HG02642 (cell line): ENCODE measurements around the gene ERCC1.

ENCODE experiments used
- ATAC-seq: cut with Tn5 transposase; IDR thresholded peaks from one replicate; pipeline ENCODE4 v1.9.1; 2021; ENCODE audit warnings: mild to moderate bottlenecking; ENCODE audit not compliant: unreplicated experiment, poor library complexity

Gene ERCC1

GRCh38 chr19:45407091-45407375 lies 16.7 kb downstream of the ERCC1 start:
- ATAC-seq: no peak

DNA sequence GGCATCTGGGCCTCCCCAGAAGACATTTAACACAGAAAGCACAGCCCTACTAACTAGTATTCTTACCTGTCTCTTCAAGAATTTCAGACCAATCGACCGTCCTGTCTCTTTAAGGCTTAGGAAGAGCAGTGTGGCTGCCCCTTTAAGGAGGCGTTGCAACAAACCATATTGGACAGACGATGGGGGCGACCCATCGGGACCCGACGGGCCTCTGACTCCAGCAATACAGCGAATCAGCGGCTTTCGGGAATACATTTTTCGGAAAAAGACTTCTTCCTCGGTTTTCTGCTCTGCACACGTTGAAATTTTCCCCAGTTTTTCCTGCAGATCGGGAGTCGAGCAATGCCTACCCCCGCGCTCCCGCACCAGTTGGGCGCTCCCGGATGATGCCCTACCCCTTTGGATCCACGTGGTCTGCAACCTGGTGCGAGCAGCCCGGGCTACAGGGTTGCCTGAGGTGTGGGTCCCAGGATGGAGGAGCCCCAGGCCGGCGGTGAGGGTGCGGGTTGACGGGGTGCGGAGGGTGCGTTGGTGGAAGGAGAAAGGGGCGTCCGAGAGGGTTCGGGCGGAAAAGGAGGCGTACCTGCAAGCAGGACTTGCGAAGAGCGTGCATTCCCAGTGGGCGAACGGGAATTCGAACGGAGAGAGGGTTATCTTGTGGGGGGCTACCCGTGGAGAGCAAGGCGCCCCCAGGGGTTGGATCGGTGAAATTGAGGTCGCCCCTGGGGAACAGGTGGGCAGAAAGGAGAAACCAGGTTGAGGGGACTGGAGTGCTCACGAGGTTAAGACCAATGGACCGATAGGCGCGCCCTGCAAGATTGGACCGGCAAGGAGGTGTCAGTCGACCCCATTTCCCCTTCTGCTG lies 17.3 kb downstream of the ERCC1 start, which contains the start of gene POLR1G:
Gene POLR1G, plus strand, starts transcription at position 419 of the 865 bp plus-strand sequence. Its CDS starts 53 bp downstream, at position 472.
- ATAC-seq: peak; percentile 77

GRCh38 chr19:45405435-45406225 lies 18.1 kb downstream of the ERCC1 start:
- ATAC-seq: peak; percentile 54

GRCh38 chr19:45404557-45405434 lies 18.9 kb downstream of the ERCC1 start, which contains the start of gene PPP1R13L:
Gene PPP1R13L, minus strand, starts transcription at chr19:45405069. Its CDS starts 6,751 bp downstream, at chr19:45398318.
- ATAC-seq: peak; percentile 27

DNA sequence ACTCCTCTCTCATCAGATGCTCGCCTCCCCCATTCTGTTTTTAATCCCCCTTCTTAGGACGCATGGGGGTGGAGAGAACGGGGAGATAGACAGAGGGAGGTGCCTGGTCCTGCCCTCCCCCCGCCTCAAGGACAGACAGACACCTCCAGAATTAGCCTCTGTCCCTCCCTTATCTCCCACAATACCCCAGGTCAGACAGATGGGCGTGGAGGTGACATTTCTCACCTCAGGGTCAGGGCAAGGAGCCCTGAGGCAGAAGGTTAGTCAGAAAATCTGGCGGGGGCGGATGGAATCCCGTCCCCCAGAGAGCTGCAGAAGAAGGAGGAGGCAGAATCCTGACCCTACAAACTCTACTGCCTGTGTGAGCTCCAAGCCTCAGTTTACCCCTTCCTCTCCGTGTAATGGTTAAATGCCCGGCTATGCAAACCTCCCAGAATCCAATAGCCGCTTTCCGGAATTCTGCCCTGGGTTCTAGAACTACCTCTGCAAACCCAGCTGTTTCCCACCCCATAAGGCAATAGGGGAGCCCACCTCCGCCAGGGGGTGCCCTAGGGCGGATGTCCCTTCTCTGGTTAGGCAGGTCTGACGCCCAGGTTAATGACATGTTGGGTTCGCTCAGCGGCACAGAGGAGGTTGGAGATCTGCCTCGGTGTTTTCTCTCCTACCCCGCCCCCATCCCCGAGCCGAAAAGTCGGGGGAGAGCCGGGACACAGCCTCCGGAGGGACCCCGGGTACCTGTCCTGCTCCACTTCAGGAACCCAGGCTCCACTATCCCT lies 19.7 kb downstream of the ERCC1 start:
- no peak for ATAC-seq

- ATAC-seq: no peak
Observed at GRCh38 chr19:45403272-45403671, 20.4 kb downstream of the ERCC1 start.

GRCh38 chr19:45402298-45403061 lies 21.2 kb downstream of the ERCC1 start:
- no peak for ATAC-seq

DNA sequence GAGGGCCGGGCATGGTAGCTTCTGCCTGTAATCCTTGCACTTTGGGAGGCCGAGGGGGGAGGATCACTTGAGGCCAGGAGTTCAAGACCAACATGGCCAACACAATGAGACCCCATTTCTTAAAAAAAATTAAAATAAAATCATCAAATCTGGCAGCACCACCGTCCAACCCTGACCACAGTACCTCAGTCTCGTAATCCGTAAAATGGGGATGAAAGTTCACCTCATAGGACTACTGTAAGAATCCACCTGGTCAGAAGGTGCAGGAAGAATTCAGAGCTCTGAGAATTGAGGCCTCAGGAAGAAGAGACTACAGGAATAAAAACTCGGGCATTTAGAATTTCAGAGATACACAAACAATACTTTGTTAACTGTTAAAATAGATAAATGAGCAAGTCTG lies 21.9 kb downstream of the ERCC1 start:
- no peak for ATAC-seq

DNA sequence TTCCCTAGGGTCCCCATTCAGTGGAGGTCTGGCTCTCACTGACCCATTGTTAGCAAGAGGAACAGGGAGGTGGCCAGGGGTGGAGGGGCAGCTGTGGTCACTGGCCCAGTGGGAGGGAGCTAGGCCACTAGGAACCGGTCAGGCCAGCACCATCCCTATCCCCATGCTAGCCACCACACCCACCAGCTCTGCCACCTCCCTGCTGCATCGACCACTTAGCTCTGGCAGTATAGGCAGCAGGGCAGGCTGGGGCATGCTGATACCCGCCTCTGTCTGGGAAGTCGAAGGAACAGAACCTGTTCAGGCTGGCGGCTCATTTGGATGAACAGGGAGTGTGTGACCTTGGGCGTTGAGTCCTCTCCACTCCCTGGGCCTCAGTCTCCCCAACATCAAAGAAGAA lies 23.5 kb downstream of the ERCC1 start:
- ATAC-seq: no peak

GRCh38 chr19:45395821-45396617 lies 27.7 kb downstream of the ERCC1 start:
- ATAC-seq: no peak

DNA sequence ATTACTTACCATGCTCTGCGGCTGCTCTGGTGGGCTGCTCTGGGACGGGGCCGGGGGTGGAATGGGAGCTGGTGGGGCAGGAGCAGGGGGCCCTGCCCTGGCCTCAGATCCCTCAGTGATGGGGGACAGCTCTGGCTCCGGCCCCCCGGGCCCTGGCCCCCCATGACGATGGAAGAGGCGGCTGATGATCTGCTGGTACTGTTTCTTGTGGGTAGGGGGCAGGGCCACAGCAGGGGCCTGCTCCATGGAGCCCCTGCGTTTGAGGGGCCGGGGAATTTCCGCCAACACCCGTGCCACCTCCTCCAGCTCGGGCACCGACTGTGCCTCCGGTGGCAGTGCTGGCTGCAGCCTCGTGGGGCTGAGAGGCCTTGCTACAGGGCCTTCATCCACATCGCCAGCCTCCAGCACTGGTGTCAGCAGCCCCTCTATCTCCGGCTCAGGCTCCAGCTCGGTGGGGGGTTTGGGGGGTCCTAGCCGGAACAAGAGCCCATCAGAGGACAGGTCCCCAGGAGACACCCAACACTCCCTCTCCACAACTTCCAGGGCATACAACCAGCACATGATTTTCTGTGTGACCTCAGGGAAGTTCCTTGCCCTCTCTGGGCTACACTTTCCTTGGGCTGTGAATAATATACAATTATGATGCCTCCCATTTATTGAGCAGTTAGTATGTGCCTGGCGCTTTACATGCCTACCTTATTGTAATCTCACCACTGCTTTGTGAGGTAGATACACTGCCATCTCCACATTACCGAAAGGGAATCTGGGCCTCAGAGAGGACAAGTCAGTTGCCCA lies 31.6 kb downstream of the ERCC1 start:
- ATAC-seq: no peak

- ATAC-seq: no peak
Observed at GRCh38 chr19:45391346-45391745, 32.4 kb downstream of the ERCC1 start.

DNA sequence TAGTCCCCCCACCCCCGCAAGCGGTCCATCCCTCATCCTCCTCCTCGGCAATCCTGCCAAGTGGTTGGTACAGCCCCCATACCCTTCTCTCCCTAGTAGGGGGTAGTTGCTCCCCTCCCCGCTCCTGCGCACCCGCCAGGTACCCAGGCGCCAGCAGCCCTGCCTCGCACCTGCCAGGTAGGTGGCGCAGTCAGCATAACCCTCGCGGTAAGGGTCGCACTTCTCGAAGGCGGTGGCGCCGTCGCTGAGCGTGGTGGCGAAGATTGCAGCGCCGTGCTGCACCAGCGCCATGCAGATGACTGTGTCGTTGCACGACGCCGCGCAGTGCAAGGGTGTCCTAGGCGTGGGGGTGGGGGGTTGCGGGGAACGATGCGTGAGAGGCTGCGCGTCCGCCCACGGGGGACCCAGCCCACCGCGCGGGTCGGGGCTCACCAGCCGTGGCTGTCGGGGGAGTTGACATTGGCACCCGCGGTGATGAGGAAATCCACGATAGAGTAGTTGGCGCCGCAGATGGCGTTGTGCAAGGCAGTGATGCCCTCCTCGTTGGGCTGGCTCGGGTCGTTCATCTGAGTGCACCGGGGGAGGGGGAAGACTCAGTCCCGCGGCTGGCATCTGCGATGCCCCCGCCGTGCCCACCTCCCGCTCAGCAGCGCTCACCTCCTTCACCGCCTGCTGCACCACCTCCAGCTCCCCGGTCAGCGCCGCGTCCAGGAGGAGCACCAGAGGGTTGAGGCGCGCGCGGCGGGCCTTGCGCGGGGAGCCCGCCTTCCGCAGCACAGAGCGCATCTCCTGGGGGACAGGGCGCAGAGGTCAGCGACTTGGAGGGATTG lies 38.1 kb downstream of the ERCC1 start:
- ATAC-seq: no peak

GRCh38 chr19:45382426-45382825 lies 41.3 kb downstream of the ERCC1 start:
- ATAC-seq: no peak

GRCh38 chr19:45380107-45380506 lies 43.6 kb downstream of the ERCC1 start:
- no peak for ATAC-seq

- ATAC-seq: no peak
Observed at GRCh38 chr19:45376045-45376724, 47.5 kb downstream of the ERCC1 start.
